CD4-positive, alpha-beta T cell (primary cell): ENCODE results near the gene ANGEL2. TPM values are rescaled to one million over a fixed set of nuclear protein-coding genes. Genes with fewer than 3 reads are reported as not detected.
"Not testable (repeated sequence)": the region's sequence is repeated elsewhere in the genome, so short reads cannot be mapped to it uniquely, and the experiment has no call there.

Source experiments
- ATAC-seq: fragments of 200-7000 bp; cut with Tn5 transposase; one replicate; pipeline ENCODE4 v1.10.0; 2022; ENCODE audit warnings: mild to moderate bottlenecking; ENCODE audit not compliant: poor library complexity
- CTCF ChIA-PET: fragments of 350-600 bp; sonication (Branson Sonifier 250); formaldehyde crosslinking; loops from one replicate; lab custom pipeline; 2021; ENCODE audit warnings: antibody characterized with exemption, inconsistent platforms; lab: Charles Lee
- POLR2A ChIA-PET: fragments of 350-600 bp; sonication (Branson Sonifier 250); formaldehyde crosslinking; loops from one replicate; lab custom pipeline; 2021; ENCODE audit warnings: antibody characterized with exemption, inconsistent platforms; lab: Charles Lee
- DNase-seq, 14 experiments: peaks; one replicate each; pipeline ENCODE4 v3.0.0-alpha.2; 2013 to 2020; ENCODE audit warnings: mixed read lengths in 2 of 14
- H3K27ac ChIP-seq, 2 donors: one replicate each; pipeline versions ENCODE4 v1.5.1 to v1.7.0; 2013; ENCODE audit warnings: low read length in 2 of 2, low read depth in 1 of 2, mild to moderate bottlenecking in 1 of 2
- H3K27me3 ChIP-seq, 2 experiments: 1 replicate in 1 of 2; 2 replicates in 1 of 2; pipeline versions ENCODE4 v1.6.1 to v1.7.0; 2013; ENCODE audit warnings: low read length in 2 of 2, control low read depth in 1 of 2, mild to moderate bottlenecking in 1 of 2, moderate library complexity in 1 of 2; ENCODE audit not compliant: insufficient read depth in 2 of 2, control insufficient read depth in 1 of 2
- H3K36me3 ChIP-seq: one replicate; pipeline ENCODE4 v1.6.1; 2013; ENCODE audit warnings: low read length, control low read depth; ENCODE audit not compliant: insufficient read depth
- H3K4me1 ChIP-seq: one replicate; pipeline ENCODE4 v1.6.1; 2013; ENCODE audit warnings: low read length, control low read depth; ENCODE audit not compliant: insufficient read depth
- H3K4me3 ChIP-seq: one replicate; pipeline ENCODE4 v1.5.1; 2013; ENCODE audit warnings: mild to moderate bottlenecking, low read length, moderate library complexity
- H3K9me3 ChIP-seq, 2 experiments: 1 replicate in 1 of 2; 2 replicates in 1 of 2; pipeline versions ENCODE4 v1.6.1 to v1.7.0; 2013; ENCODE audit warnings: low read length in 2 of 2, mild to moderate bottlenecking in 2 of 2, control low read depth in 1 of 2, moderate library complexity in 1 of 2; ENCODE audit not compliant: control insufficient read depth in 1 of 2, insufficient read depth in 1 of 2
- H3K27ac Mint-ChIP-seq: one replicate; pipeline ENCODE4 v1.8.0; 2020; ENCODE audit warnings: mixed read lengths
- H3K27me3 Mint-ChIP-seq: one replicate; pipeline ENCODE4 v1.8.0; 2021; ENCODE audit warnings: mixed read lengths
- H3K36me3 Mint-ChIP-seq: one replicate; pipeline ENCODE4 v1.8.0; 2021; ENCODE audit warnings: low read depth, mixed read lengths
- H3K4me1 Mint-ChIP-seq: one replicate; pipeline ENCODE4 v1.8.0; 2021; ENCODE audit warnings: low read depth, mixed read lengths
- H3K4me3 Mint-ChIP-seq: one replicate; pipeline ENCODE4 v1.8.0; 2020; ENCODE audit warnings: mild to moderate bottlenecking, mixed read lengths
- H3K9me3 Mint-ChIP-seq: one replicate; pipeline ENCODE4 v1.8.0; 2020; ENCODE audit warnings: mixed read lengths
- intact Hi-C, 2 experiments: fragments of 100-400 bp; cut with DNase I in 1 of 2; cut with micrococcal nuclease in 1 of 2; formaldehyde crosslinking; loops; one replicate each; pipeline versions ENCODE4 v1.15.1 to v1.9.0; 2023 to 2025; cut with DNase I, micrococcal nuclease
- total RNA-seq, 174 experiments: library from RNA in 2 of 174; stranded (reverse) in 2 of 174; gene quantifications; one replicate each; pipeline ENCODE4 v1.2.3 and lab custom pipeline; 2021 to 2026
- TF ChIP-seq, protein P1 (sequence below): fragments of 200-600 bp; IDR thresholded peaks from one replicate; pipeline ENCODE4 v1.8.0; 2022; ENCODE audit warnings: antibody characterized with exemption, mild to moderate bottlenecking

The ANGEL2 gene
- total RNA-seq, 2 experiments from 2014 or later = 53.0 to 56.2 TPM

GRCh38 chr1:213035573-213035972, 19.9 kb upstream of the ANGEL2 start:
- TF ChIP-seq, protein P1, sequence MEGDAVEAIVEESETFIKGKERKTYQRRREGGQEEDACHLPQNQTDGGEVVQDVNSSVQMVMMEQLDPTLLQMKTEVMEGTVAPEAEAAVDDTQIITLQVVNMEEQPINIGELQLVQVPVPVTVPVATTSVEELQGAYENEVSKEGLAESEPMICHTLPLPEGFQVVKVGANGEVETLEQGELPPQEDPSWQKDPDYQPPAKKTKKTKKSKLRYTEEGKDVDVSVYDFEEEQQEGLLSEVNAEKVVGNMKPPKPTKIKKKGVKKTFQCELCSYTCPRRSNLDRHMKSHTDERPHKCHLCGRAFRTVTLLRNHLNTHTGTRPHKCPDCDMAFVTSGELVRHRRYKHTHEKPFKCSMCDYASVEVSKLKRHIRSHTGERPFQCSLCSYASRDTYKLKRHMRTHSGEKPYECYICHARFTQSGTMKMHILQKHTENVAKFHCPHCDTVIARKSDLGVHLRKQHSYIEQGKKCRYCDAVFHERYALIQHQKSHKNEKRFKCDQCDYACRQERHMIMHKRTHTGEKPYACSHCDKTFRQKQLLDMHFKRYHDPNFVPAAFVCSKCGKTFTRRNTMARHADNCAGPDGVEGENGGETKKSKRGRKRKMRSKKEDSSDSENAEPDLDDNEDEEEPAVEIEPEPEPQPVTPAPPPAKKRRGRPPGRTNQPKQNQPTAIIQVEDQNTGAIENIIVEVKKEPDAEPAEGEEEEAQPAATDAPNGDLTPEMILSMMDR = no peak
- Mint-ChIP-seq H3K27me3 (peaks cover 60% of the 10 kb centered on the region), H3K9me3 (no peaks in the 10 kb centered on the region), H3K4me3 (no peak overlapping the region), H3K27ac (no peak overlapping the region), H3K36me3 (no peaks in the 10 kb centered on the region), H3K4me1 (no peaks in the 10 kb centered on the region)
- no peaks in the 10 kb centered on the region for H3K4me1 ChIP-seq
- no peak for ATAC-seq
- H3K36me3 ChIP-seq = no peaks in the 10 kb centered on the region
- ChIA-PET POLR2A (no interaction called here), CTCF (no interaction called here)
- peaks cover 0 to 3% of the 10 kb centered on the region in 2 experiments for H3K9me3 ChIP-seq
- H3K27ac ChIP-seq = no peak overlapping the region
- DNase-seq = no peak
- peaks cover 11 to 20% of the 10 kb centered on the region in 2 experiments for H3K27me3 ChIP-seq
- no peak overlapping the region for H3K4me3 ChIP-seq
- intact Hi-C loops = no loop called here

DNA sequence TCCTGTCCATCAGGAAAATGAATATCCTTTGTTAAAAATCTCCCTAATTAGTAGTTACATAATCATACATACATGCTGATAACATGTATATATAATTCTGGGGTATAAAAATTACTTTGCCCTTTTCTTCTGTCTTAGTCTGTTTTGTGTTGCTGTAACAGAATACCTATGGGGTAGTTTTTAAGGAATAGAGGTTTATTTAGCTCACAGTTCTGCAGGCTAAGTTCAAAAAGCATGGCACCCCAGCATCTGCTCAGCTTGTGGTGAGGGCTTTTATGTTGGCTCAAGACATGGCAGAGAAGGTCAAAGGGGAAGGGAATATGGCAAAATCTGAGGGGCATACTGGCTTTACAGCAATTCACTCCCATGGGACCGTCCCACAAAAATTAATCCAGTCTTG, 19.0 kb upstream of the ANGEL2 start:
- Mint-ChIP-seq H3K27ac (no peak overlapping the region), H3K9me3 (no peaks in the 10 kb centered on the region), H3K27me3 (peaks cover 66% of the 10 kb centered on the region), H3K4me3 (no peak overlapping the region), H3K4me1 (no peaks in the 10 kb centered on the region), H3K36me3 (no peaks in the 10 kb centered on the region)
- Histone ChIP-seq H3K9me3 (peaks cover 0 to 3% of the 10 kb centered on the region in 2 experiments), H3K36me3 (no peaks in the 10 kb centered on the region), H3K4me3 (no peak overlapping the region), H3K27ac (no peak overlapping the region), H3K27me3 (peaks cover 11 to 20% of the 10 kb centered on the region in 2 experiments), H3K4me1 (no peaks in the 10 kb centered on the region)
- CTCF ChIA-PET = no interaction called here
- intact Hi-C loops = no loop called here
- POLR2A ChIA-PET = no interaction called here
- no peak for DNase-seq
- TF ChIP-seq, protein P1 = no peak
- ATAC-seq = no peak

DNA sequence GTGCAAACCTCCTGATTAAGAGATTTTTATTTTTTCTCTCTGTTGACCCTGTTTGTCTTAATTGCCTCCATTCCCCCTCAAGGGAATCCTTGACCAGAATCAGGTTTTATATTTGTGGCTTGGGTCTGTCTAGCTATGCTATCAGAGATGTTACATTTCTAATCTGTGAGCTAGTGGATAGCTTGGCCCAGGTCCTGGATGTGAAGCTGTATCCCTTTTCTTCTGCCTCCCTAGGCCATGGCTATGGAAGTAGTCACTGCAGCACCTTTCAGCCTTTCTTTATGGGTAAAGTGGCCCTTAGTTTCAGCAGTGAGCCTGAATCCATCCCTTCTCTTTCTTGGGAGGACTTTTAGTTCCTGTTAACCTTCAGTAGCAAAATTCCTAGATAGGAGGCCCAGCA, 17.0 kb upstream of the ANGEL2 start:
- Histone ChIP-seq H3K9me3 (peaks cover 0 to 3% of the 10 kb centered on the region in 2 experiments), H3K27ac (no peak overlapping the region), H3K4me1 (no peaks in the 10 kb centered on the region), H3K27me3 (peaks cover 11 to 20% of the 10 kb centered on the region in 2 experiments), H3K4me3 (no peak overlapping the region), H3K36me3 (no peaks in the 10 kb centered on the region)
- Mint-ChIP-seq H3K9me3 (no peaks in the 10 kb centered on the region), H3K4me1 (no peaks in the 10 kb centered on the region), H3K4me3 (no peak overlapping the region), H3K36me3 (no peaks in the 10 kb centered on the region), H3K27ac (no peak overlapping the region), H3K27me3 (peaks cover 72% of the 10 kb centered on the region)
- TF ChIP-seq, protein P1 = no peak
- DNase-seq (no peak), ATAC-seq (no peak)
- intact Hi-C loops = no loop called here
- ChIA-PET POLR2A (no interaction called here), CTCF (no interaction called here)

DNA sequence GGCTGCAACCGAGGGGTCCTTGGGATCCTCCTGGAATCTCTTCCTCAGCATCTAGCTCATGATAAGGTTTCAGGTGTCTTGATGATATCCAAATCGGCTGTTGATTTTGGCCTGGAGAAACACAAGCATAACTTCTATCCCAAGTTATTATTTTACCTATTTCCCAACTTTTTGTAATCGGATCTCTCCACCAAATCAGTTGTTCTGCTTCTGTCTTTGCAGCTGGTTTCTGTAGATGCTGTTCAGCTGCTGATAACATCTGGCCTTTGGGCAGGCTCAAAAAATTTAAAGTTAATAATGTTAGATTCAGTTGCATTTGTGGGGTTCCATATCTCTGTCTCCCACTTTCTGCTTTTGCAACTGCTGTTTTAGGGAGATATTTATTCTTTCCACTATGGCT, 11.4 kb upstream of the ANGEL2 start:
- H3K27me3 Mint-ChIP-seq = peaks cover 84% of the 10 kb centered on the region
- H3K9me3 ChIP-seq, H3K4me3 Mint-ChIP-seq, POLR2A ChIA-PET, intact Hi-C loops, H3K4me3 ChIP-seq, H3K9me3 Mint-ChIP-seq, CTCF ChIA-PET, H3K27ac ChIP-seq, H3K36me3 ChIP-seq, H3K27ac Mint-ChIP-seq, H3K36me3 Mint-ChIP-seq, H3K4me1 Mint-ChIP-seq, DNase-seq, ATAC-seq, H3K27me3 ChIP-seq, H3K4me1 ChIP-seq: not testable (repeated sequence)
